Measurements from ENCODE around the gene ARHGEF4. TPM values are rescaled to one million over a fixed set of nuclear protein-coding genes. Genes with fewer than 3 reads are reported as not detected.

Gene ARHGEF4, protein sequence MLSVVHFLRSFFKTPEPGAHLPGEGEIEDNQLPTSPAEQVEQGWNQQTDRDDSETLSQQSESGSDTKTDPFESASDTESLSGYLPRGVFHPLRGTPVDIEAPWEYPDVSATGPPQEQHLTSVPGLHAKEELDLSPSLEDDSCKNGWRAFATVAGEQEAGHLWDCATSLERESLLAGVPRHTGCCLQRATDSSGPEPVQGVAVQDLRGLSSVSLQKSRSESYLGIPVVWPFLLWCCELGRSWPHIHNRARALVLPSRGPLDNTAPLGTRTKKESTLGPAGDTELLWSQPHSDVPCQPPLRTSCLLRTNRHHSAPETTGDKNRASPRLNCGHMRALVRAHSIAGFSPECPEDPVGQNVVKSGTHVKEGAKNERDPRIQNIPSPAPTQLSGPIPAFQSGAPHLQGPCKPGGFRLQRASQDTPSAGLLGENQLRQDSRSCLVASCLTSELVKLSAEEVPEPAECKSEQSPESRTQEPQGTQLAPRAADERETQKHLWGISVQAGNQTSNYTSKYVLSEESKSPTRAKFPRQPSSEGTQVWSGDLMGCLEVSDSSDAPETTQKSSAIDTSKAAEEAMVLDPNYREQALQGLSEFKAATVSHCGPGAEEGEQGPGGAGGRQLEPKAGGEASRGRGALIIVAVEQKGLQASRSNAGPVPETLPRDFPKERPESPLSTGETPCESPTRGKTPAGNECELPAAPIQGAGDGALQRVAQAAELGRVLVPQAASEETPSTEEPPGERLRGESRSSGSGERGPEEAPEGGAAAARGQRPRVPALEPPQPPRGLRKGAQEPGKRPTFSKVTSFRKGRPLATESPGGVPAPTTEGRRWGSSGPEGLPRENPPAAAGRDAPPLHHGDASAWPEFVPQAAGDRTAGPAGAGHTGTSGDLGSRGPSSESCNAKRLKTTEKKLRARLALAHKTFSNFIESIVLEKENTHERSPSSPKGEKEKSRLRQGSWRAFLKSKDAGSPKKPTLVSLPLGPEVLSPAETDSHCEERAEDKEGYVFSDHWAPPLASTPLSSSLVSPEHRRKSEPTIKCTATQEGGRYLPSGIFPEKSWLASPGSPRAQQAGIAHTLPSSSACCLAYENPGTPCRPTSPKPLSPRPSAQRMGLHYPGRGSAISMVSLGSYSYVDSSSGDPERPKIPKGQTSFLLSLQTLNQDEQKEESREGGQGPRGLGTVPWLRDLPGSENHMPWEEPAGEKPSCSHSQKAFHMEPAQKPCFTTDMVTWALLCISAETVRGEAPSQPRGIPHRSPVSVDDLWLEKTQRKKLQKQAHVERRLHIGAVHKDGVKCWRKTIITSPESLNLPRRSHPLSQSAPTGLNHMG (N-terminal part only)
- total RNA-seq, result 1 to 10 TPM in 1 of 2 donors, under 1 TPM in 1; 0.63 to 1.7 TPM

DNA sequence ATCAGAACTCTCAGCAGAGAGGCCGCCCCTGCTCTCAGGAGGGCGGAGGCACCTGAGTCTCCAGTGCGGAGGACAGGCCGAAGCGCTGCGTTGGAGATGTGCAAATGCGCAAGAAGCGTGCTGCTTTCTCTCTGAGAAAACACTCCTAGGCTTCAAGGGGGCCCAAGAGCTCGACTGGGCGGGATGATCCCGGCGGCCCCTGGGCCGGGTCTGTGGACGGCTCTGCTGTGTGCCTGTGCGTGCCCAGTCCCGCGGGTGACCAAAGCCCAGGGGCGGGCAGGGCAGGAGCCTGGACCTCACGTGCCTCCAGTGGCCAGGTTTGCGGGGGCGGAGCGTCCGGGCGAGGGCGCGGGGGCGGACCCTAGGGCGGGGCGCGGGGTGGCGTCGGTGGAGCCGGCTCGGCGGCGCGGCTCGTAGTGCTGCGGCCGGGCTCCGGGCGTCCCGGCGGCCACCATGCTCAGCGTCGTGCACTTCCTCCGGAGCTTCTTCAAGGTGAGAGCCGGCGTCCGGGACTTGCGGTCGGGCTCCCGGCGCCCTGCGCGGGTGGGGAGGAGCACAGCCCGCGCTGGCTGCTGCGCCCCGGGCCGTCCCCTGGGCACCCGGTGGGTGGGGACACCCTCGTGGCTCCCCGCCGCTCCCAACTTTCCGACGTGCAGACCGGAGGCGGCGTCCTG lies at the start of gene ARHGEF4:
ARHGEF4 (plus strand) TSS at position 414 of the 674 bp plus-strand sequence; CDS start at position 454, 40 bp downstream.
- Mint-ChIP-seq H3K36me3 (ENCODE audit: insufficient read depth in 2 of 2) (no peaks in the 10 kb centered on the region), H3K4me3 (peak within 1 kb of the TSS; percentile 65 to 71), H3K27me3 (ENCODE audit: low read depth) (peaks cover 47% of the 10 kb centered on the region), H3K4me1 (ENCODE audit: low read depth) (no peaks in the 10 kb centered on the region), H3K9me3 (no peaks in the 10 kb centered on the region), H3K27ac (no peak within 1 kb of the TSS)
- DNase-seq (peak; percentile 44 to 47), ATAC-seq (replicated peaks in 1 of 2) (peak; percentile 67 to 76)

DNA sequence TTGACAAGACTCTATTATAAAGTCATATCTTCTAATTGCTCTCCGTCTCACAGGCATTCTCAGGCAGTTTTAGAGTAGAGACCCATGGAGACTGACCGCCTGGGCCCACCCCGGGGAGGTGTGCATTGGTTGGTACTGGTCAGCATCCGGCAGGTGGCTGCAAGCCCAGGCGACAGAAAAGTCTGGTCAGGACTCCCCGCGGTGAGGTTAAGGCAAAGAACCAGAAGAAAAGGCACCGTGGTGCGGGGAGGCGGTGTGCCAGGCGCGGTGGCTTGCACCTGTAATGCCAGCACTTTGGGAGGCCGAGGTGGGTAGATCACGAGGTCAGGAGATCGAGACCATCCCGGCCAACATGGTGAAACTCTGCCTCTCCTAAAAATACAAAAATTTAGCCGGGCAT lies 48.9 kb upstream of the ARHGEF4 start:
- Mint-ChIP-seq H3K27me3 (ENCODE audit: low read depth) (peaks cover 4% of the 10 kb centered on the region), H3K4me1 (ENCODE audit: low read depth) (no peaks in the 10 kb centered on the region), H3K27ac (no peak overlapping the region), H3K36me3 (ENCODE audit: insufficient read depth in 2 of 2) (no peaks in the 10 kb centered on the region), H3K9me3 (no peaks in the 10 kb centered on the region), H3K4me3 (no peak overlapping the region)
- no peak for DNase-seq
- ATAC-seq (replicated peaks in 1 of 2), result no peak

DNA sequence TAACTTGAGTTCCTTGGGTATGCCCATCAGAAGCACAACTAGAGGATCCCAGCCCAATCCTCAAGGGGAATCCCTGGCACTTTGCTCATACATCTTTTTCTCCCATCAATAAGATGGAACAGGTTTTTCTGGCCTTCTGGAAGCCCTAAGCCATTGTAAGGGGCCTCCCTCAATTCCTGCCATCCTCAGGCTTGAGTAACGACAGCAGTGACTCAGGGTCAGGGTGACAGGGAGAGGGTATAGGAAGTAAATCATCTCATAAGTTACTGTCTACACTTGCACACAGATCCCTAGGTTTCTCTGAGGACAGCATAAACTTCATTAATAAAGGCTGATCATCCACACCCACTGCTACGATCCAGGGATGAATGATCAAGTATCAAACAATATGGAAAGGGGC lies 46.4 kb upstream of the ARHGEF4 start:
- H3K36me3 Mint-ChIP-seq (ENCODE audit: insufficient read depth in 2 of 2), result no peaks in the 10 kb centered on the region
- DNase-seq, result no peak
- no peak overlapping the region for H3K4me3 Mint-ChIP-seq
- no peak for ATAC-seq (replicated peaks in 1 of 2)
- H3K9me3 Mint-ChIP-seq, result no peaks in the 10 kb centered on the region
- H3K27ac Mint-ChIP-seq, result no peak overlapping the region
- H3K27me3 Mint-ChIP-seq (ENCODE audit: low read depth), result peaks cover 7% of the 10 kb centered on the region
- H3K4me1 Mint-ChIP-seq (ENCODE audit: low read depth), result no peaks in the 10 kb centered on the region

DNA sequence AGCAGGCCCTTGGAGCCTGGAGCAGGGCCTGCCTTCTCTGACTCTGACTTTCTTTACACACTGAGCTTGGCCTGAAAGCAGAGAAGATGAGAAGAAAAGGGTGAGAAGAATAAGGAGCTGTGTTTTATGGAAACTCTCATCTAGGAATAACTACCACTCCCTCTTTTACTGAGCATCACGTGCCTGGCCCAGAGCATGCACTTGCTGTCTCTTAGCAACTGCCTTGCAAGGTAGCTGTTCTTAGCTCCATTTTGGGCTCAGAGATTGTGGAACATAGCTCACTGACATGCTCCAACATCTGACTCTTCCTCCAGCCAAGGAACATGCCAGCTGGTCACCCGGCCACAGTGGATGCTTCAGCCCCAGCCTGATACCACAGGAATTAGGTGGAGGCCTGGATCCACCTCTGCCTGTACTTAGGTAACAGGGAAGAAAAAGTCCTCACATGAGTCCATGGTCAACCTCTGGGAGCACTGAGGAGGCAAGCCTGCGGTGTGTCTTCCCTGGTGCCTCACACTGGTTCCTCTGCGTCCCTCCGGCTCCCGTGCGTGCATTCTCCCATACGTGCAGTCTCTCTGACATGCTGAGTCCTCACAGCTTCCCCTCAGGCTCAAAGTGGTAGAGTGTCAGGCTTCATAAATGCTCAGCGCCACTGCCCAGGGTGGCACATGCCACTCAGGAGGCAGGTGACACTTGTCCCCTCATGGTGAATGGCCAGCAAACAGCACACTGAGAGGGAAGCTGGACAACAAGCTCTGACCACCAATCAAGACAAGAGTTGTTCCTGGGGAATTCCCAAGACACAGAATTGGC lies 45.7 kb upstream of the ARHGEF4 start:
- Mint-ChIP-seq H3K27ac (no peak overlapping the region), H3K4me3 (no peak overlapping the region), H3K27me3 (ENCODE audit: low read depth) (peaks cover 7% of the 10 kb centered on the region), H3K9me3 (no peaks in the 10 kb centered on the region), H3K36me3 (ENCODE audit: insufficient read depth in 2 of 2) (no peaks in the 10 kb centered on the region), H3K4me1 (ENCODE audit: low read depth) (no peaks in the 10 kb centered on the region)
- DNase-seq (no peak), ATAC-seq (replicated peaks in 1 of 2) (no peak)

DNA sequence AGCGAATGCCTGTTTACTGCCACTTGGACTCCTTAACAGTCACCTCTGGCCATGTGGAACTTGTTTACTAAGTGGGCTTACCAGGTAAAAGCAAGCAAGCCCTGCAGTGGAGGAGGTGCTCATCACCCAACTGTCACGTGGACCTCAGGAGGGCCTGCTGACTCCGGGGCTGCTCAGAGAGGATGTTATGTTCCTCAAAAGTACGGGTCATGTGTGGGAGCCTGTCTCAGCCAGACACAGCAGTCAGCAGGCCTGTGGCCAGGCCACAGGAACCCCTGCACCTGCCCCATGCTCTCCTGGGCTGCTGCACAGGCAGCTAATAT lies 45.1 kb upstream of the ARHGEF4 start:
- no peak overlapping the region for H3K4me3 Mint-ChIP-seq
- no peaks in the 10 kb centered on the region for H3K36me3 Mint-ChIP-seq (ENCODE audit: insufficient read depth in 2 of 2)
- no peaks in the 10 kb centered on the region for H3K4me1 Mint-ChIP-seq (ENCODE audit: low read depth)
- no peak overlapping the region for H3K27ac Mint-ChIP-seq
- H3K27me3 Mint-ChIP-seq (ENCODE audit: low read depth), result peaks cover 7% of the 10 kb centered on the region
- H3K9me3 Mint-ChIP-seq, result no peaks in the 10 kb centered on the region
- no peak for DNase-seq
- ATAC-seq (replicated peaks in 1 of 2), result no peak

DNA sequence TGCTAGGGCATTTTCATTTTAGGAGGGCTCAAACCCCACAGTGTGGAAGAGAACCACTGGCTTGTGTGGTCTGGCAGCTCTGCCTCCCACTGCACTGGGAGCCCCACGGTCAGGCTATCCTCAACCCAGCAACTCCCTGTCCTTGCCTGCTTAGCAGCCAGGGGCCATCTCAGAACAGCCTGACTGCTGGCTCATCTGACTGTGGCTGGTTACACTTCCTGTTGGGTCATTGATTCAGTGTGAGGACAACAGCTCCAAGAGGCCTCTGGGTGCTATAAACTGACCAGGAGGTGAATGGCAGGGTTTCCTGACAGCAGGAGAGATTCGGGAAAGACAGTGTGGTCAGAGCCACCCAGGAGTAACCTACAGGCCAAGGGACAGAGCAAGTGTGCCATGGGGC lies 41.3 kb upstream of the ARHGEF4 start:
- no peaks in the 10 kb centered on the region for H3K36me3 Mint-ChIP-seq (ENCODE audit: insufficient read depth in 2 of 2)
- H3K27me3 Mint-ChIP-seq (ENCODE audit: low read depth), result peaks cover 7% of the 10 kb centered on the region
- no peaks in the 10 kb centered on the region for H3K9me3 Mint-ChIP-seq
- H3K4me3 Mint-ChIP-seq, result no peak overlapping the region
- ATAC-seq (replicated peaks in 1 of 2) (no peak), DNase-seq (no peak)
- peaks cover 3% of the 10 kb centered on the region for H3K4me1 Mint-ChIP-seq (ENCODE audit: low read depth)
- H3K27ac Mint-ChIP-seq, result no peak overlapping the region

DNA sequence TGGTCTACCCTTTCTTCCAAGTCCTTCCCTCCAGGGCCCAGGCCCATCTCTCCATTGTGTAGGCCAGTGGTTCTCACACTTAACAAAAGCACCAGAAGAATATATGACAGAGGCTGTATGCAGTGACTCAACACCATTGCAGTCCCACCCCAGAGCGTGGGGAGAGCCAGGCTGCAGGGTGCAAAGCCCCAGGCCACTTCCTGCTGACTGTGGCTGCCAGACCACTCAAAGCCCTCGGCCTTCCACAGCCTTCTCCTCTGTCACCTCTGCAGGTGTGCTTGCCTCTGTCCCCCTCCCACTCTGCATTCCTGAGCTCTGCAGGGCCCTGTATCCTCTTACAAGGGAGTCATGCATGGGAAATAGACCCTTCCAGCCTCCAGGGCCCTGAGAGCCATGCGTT lies 40.4 kb upstream of the ARHGEF4 start:
- no peak overlapping the region for H3K27ac Mint-ChIP-seq
- H3K4me1 Mint-ChIP-seq (ENCODE audit: low read depth), result peaks cover 3% of the 10 kb centered on the region
- ATAC-seq (replicated peaks in 1 of 2) (no peak), DNase-seq (peak in 1 of 2 donors; percentile 20)
- no peaks in the 10 kb centered on the region for H3K9me3 Mint-ChIP-seq
- H3K27me3 Mint-ChIP-seq (ENCODE audit: low read depth), result peaks cover 7% of the 10 kb centered on the region
- H3K36me3 Mint-ChIP-seq (ENCODE audit: insufficient read depth in 2 of 2), result no peaks in the 10 kb centered on the region
- H3K4me3 Mint-ChIP-seq, result no peak overlapping the region

DNA sequence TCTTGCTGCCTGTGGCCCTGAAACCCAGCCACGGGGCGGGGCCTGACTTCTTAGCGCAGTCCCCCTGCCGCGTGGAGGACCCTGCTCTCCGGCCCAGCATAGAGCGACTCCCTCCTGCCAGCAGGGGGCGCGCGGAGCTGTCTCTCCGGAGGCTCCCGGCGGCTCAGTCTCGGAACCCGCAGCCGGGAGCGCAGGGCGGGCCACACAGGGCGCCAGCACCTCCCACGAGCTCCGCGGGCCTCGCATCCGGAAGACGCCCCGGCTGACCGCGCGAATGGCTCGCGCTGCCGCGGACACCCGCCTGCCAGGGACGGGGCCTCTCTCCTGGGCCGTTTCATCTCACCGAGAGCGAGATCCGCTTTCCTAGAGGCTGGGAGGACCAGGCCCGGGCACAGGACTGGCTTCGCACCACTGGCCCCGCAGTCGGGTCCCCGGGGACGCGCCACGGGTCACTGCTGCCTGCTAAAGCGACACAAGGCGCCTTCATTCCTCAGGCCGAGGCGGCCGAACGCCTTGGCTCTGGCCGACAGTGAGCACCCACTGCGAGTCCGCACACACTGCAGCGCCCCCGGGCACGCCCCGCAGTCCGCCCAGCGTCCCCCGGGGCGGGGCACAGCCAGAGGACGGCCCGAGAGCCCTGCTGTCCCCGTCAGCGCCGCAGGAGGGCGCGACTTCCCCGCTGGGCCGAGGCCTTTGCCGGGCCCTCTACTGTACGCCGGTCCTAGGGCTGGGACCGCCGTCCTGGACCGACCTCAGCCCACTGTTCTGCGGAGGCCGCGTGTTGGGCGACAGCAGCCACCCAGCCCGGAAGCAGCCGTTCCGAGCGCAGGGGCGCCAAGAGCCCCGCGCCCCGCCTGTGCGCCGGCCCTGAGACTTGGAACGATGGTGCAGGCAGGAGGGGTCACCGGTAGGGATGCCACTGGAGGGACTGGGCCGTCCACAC lies 39.0 kb upstream of the ARHGEF4 start:
- H3K27ac Mint-ChIP-seq, result no peak overlapping the region
- DNase-seq (peak; percentile 94 to 95), ATAC-seq (replicated peaks in 1 of 2) (peak; percentile 93)
- H3K4me1 Mint-ChIP-seq (ENCODE audit: low read depth), result peaks cover 3% of the 10 kb centered on the region
- peaks cover 7% of the 10 kb centered on the region for H3K27me3 Mint-ChIP-seq (ENCODE audit: low read depth)
- peak overlapping the region; percentile 71 to 77 for H3K4me3 Mint-ChIP-seq
- H3K36me3 Mint-ChIP-seq (ENCODE audit: insufficient read depth in 2 of 2), result no peaks in the 10 kb centered on the region
- H3K9me3 Mint-ChIP-seq, result no peaks in the 10 kb centered on the region

DNA sequence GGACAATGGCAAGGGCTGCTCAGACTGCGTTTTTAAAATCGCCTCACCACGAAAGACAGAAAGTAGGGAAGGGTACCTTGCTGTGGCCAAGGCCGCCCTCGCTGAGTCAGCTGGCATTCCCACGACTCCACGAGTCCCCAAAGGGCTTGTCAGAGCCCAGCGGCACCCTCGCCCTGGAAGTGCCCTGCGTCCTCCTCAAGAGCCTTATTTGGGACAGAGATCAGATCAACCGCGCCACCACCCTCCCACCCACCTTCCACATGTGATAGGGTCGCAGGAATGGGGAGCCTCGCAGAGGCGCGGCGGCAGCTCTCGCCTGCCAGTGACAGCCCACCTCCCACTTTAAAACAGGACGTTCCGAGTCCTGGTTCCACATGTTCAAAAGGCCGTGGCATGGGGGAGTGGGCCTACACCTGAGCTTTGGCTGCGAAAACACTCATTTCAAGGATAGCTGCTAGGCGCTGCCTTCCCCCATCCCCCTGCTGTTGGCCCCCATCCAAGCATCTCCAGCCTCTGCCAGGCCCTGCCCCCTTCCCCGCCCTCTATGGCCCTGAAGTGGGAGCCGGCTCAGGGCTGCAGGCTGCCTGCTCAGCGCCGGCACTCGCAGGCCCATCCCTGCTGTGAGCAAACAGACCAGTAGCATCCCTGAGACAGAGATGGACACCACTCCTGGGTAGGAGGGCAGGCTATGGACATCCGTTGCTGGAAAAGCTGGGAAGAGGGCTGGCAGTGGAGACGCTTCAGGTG lies 38.1 kb upstream of the ARHGEF4 start:
- peak overlapping the region; percentile 71 to 77 for H3K4me3 Mint-ChIP-seq
- peaks cover 6% of the 10 kb centered on the region for H3K27me3 Mint-ChIP-seq (ENCODE audit: low read depth)
- ATAC-seq (replicated peaks in 1 of 2) (no peak), DNase-seq (no peak)
- H3K9me3 Mint-ChIP-seq, result no peaks in the 10 kb centered on the region
- no peak overlapping the region for H3K27ac Mint-ChIP-seq
- H3K36me3 Mint-ChIP-seq (ENCODE audit: insufficient read depth in 2 of 2), result no peaks in the 10 kb centered on the region
- peaks cover 3% of the 10 kb centered on the region for H3K4me1 Mint-ChIP-seq (ENCODE audit: low read depth)

DNA sequence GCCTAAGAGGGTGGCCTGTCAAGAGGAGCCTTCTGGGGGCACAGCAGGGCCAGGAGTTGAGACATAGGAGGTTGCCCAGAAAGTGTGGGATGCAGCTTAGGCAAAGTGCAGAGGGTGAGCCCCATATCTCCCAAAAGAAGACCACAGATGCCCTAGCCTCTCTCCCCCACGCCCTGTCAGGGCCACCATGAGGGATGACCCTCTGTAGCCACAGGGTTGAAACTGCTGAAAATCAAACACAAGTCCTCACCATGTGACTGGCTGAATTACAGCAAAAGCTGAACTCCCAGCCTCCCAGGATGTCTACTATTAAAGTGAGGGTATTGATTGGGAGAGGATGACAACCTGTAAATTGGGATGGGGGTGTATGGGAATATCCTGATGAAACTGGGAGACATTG lies 37.4 kb upstream of the ARHGEF4 start:
- no peak overlapping the region for H3K4me3 Mint-ChIP-seq
- no peak for ATAC-seq (replicated peaks in 1 of 2)
- no peak overlapping the region for H3K27ac Mint-ChIP-seq
- H3K9me3 Mint-ChIP-seq, result no peaks in the 10 kb centered on the region
- H3K27me3 Mint-ChIP-seq (ENCODE audit: low read depth), result no peaks in the 10 kb centered on the region
- H3K36me3 Mint-ChIP-seq (ENCODE audit: insufficient read depth in 2 of 2), result no peaks in the 10 kb centered on the region
- peaks cover 3% of the 10 kb centered on the region for H3K4me1 Mint-ChIP-seq (ENCODE audit: low read depth)
- DNase-seq, result no peak

DNA sequence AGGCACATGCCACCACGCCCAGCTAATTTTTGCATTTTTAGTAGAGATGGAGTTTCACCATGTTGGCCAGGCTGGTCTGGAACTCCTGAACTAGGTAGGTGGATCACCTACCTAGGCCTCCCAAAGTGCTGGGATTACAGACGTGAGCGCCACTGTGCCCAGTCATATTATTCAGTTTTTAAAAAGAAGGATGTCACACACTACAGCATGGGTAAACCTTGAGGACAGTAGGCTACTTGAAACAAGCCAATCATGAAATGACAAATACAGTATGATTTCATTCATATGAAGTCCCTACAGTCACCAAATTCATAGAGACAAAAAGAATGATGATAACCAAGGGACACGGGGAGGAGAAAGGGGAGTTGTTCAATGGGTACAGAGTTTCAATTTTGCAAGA lies 31.1 kb upstream of the ARHGEF4 start:
- no peak for DNase-seq

More for the DNA sequence above, 31.1 kb upstream of the ARHGEF4 start:
- peaks cover 15% of the 10 kb centered on the region for H3K27me3 Mint-ChIP-seq (ENCODE audit: low read depth)
- no peaks in the 10 kb centered on the region for H3K9me3 Mint-ChIP-seq
- ATAC-seq (replicated peaks in 1 of 2), result no peak
- peaks cover 13% of the 10 kb centered on the region for H3K4me1 Mint-ChIP-seq (ENCODE audit: low read depth)
- no peak overlapping the region for H3K27ac Mint-ChIP-seq
- no peaks in the 10 kb centered on the region for H3K36me3 Mint-ChIP-seq (ENCODE audit: insufficient read depth in 2 of 2)
- H3K4me3 Mint-ChIP-seq, result no peak overlapping the region
